ENCODE results near the gene NTM.

NTM gene

GRCh38 chr11:131746201-131746600 is 375.8 kb downstream of the NTM start:
- Histone ChIP-seq H3K27me3 (ENCODE audit: control insufficient read depth in 2 of 2, insufficient read depth in 2 of 2, low read length in 2 of 2) (no peaks in the 10 kb centered on the region), H3K27ac (ENCODE audit: low read depth in 2 of 2, low read length in 2 of 2) (no peak overlapping the region), H3K36me3 (ENCODE audit: control insufficient read depth in 2 of 2, insufficient read depth in 2 of 2, low read length in 2 of 2) (no peaks in the 10 kb centered on the region), H3K9ac (ENCODE audit: low read depth in 1 of 2, low read length in 2 of 2) (no peak overlapping the region), H3K4me3 (ENCODE audit: low read length in 2 of 2) (no peak overlapping the region), H3K4me1 (ENCODE audit: control insufficient read depth in 2 of 2, insufficient read depth in 2 of 2, low read length in 2 of 2) (no peaks in the 10 kb centered on the region), H3K9me3 (ENCODE audit: control insufficient read depth in 2 of 2, low read length in 2 of 2) (no peaks in the 10 kb centered on the region)

- H3K27ac ChIP-seq (ENCODE audit: low read depth in 2 of 2, low read length in 2 of 2) = no peak overlapping the region
- H3K4me3 ChIP-seq (ENCODE audit: low read length in 2 of 2) = no peak overlapping the region
- H3K4me1 ChIP-seq (ENCODE audit: control insufficient read depth in 2 of 2, insufficient read depth in 2 of 2, low read length in 2 of 2) = no peaks in the 10 kb centered on the region
- no peaks in the 10 kb centered on the region for H3K27me3 ChIP-seq (ENCODE audit: control insufficient read depth in 2 of 2, insufficient read depth in 2 of 2, low read length in 2 of 2)
- H3K36me3 ChIP-seq (ENCODE audit: control insufficient read depth in 2 of 2, insufficient read depth in 2 of 2, low read length in 2 of 2) = no peaks in the 10 kb centered on the region
- H3K9ac ChIP-seq (ENCODE audit: low read depth in 1 of 2, low read length in 2 of 2) = no peak overlapping the region
- no peaks in the 10 kb centered on the region for H3K9me3 ChIP-seq (ENCODE audit: control insufficient read depth in 2 of 2, low read length in 2 of 2)
Observed at GRCh38 chr11:131748151-131749050, 378.0 kb downstream of the NTM start.

GRCh38 chr11:131749101-131749500 is 378.7 kb downstream of the NTM start:
- Histone ChIP-seq H3K9ac (ENCODE audit: low read depth in 1 of 2, low read length in 2 of 2) (no peak overlapping the region), H3K4me1 (ENCODE audit: control insufficient read depth in 2 of 2, insufficient read depth in 2 of 2, low read length in 2 of 2) (no peaks in the 10 kb centered on the region), H3K27ac (ENCODE audit: low read depth in 2 of 2, low read length in 2 of 2) (no peak overlapping the region), H3K4me3 (ENCODE audit: low read length in 2 of 2) (no peak overlapping the region), H3K36me3 (ENCODE audit: control insufficient read depth in 2 of 2, insufficient read depth in 2 of 2, low read length in 2 of 2) (no peaks in the 10 kb centered on the region), H3K9me3 (ENCODE audit: control insufficient read depth in 2 of 2, low read length in 2 of 2) (no peaks in the 10 kb centered on the region), H3K27me3 (ENCODE audit: control insufficient read depth in 2 of 2, insufficient read depth in 2 of 2, low read length in 2 of 2) (no peaks in the 10 kb centered on the region)

- Histone ChIP-seq H3K4me1 (ENCODE audit: control insufficient read depth in 2 of 2, insufficient read depth in 2 of 2, low read length in 2 of 2) (no peaks in the 10 kb centered on the region), H3K4me3 (ENCODE audit: low read length in 2 of 2) (no peak overlapping the region), H3K27ac (ENCODE audit: low read depth in 2 of 2, low read length in 2 of 2) (no peak overlapping the region), H3K9me3 (ENCODE audit: control insufficient read depth in 2 of 2, low read length in 2 of 2) (no peaks in the 10 kb centered on the region), H3K9ac (ENCODE audit: low read depth in 1 of 2, low read length in 2 of 2) (no peak overlapping the region), H3K27me3 (ENCODE audit: control insufficient read depth in 2 of 2, insufficient read depth in 2 of 2, low read length in 2 of 2) (no peaks in the 10 kb centered on the region), H3K36me3 (ENCODE audit: control insufficient read depth in 2 of 2, insufficient read depth in 2 of 2, low read length in 2 of 2) (no peaks in the 10 kb centered on the region)
Observed at GRCh38 chr11:131750152-131750551, 379.7 kb downstream of the NTM start.

GRCh38 chr11:131750692-131751091 is 380.3 kb downstream of the NTM start:
- no peak overlapping the region for H3K9ac ChIP-seq (ENCODE audit: low read depth in 1 of 2, low read length in 2 of 2)
- H3K4me3 ChIP-seq (ENCODE audit: low read length in 2 of 2) = no peak overlapping the region
- no peaks in the 10 kb centered on the region for H3K36me3 ChIP-seq (ENCODE audit: control insufficient read depth in 2 of 2, insufficient read depth in 2 of 2, low read length in 2 of 2)
- H3K4me1 ChIP-seq (ENCODE audit: control insufficient read depth in 2 of 2, insufficient read depth in 2 of 2, low read length in 2 of 2) = no peaks in the 10 kb centered on the region
- no peak overlapping the region for H3K27ac ChIP-seq (ENCODE audit: low read depth in 2 of 2, low read length in 2 of 2)
- no peaks in the 10 kb centered on the region for H3K9me3 ChIP-seq (ENCODE audit: control insufficient read depth in 2 of 2, low read length in 2 of 2)
- H3K27me3 ChIP-seq (ENCODE audit: control insufficient read depth in 2 of 2, insufficient read depth in 2 of 2, low read length in 2 of 2) = no peaks in the 10 kb centered on the region

- no peak overlapping the region for H3K9ac ChIP-seq (ENCODE audit: low read depth in 1 of 2, low read length in 2 of 2)
- H3K27me3 ChIP-seq (ENCODE audit: control insufficient read depth in 2 of 2, insufficient read depth in 2 of 2, low read length in 2 of 2) = no peaks in the 10 kb centered on the region
- no peaks in the 10 kb centered on the region for H3K9me3 ChIP-seq (ENCODE audit: control insufficient read depth in 2 of 2, low read length in 2 of 2)
- H3K27ac ChIP-seq (ENCODE audit: low read depth in 2 of 2, low read length in 2 of 2) = no peak overlapping the region
- no peak overlapping the region for H3K4me3 ChIP-seq (ENCODE audit: low read length in 2 of 2)
- H3K36me3 ChIP-seq (ENCODE audit: control insufficient read depth in 2 of 2, insufficient read depth in 2 of 2, low read length in 2 of 2) = no peaks in the 10 kb centered on the region
- no peaks in the 10 kb centered on the region for H3K4me1 ChIP-seq (ENCODE audit: control insufficient read depth in 2 of 2, insufficient read depth in 2 of 2, low read length in 2 of 2)
Observed at GRCh38 chr11:131754671-131755070, 384.3 kb downstream of the NTM start.

- H3K27ac ChIP-seq (ENCODE audit: low read depth in 2 of 2, low read length in 2 of 2) = no peak overlapping the region
- H3K9me3 ChIP-seq (ENCODE audit: control insufficient read depth in 2 of 2, low read length in 2 of 2) = no peaks in the 10 kb centered on the region
Observed at GRCh38 chr11:131756479-131757110, 386.2 kb downstream of the NTM start.

GRCh38 chr11:131758726-131759125 is 388.3 kb downstream of the NTM start:
- Histone ChIP-seq H3K27ac (ENCODE audit: low read depth in 2 of 2, low read length in 2 of 2) (no peak overlapping the region), H3K4me1 (ENCODE audit: control insufficient read depth in 2 of 2, insufficient read depth in 2 of 2, low read length in 2 of 2) (no peaks in the 10 kb centered on the region), H3K9ac (ENCODE audit: low read depth in 1 of 2, low read length in 2 of 2) (no peak overlapping the region), H3K36me3 (ENCODE audit: control insufficient read depth in 2 of 2, insufficient read depth in 2 of 2, low read length in 2 of 2) (no peaks in the 10 kb centered on the region), H3K27me3 (ENCODE audit: control insufficient read depth in 2 of 2, insufficient read depth in 2 of 2, low read length in 2 of 2) (no peaks in the 10 kb centered on the region), H3K4me3 (ENCODE audit: low read length in 2 of 2) (no peak overlapping the region), H3K9me3 (ENCODE audit: control insufficient read depth in 2 of 2, low read length in 2 of 2) (no peaks in the 10 kb centered on the region)

More at GRCh38 chr11:131756479-131757110, 386.2 kb downstream of the NTM start:
- Histone ChIP-seq H3K27me3 (ENCODE audit: control insufficient read depth in 2 of 2, insufficient read depth in 2 of 2, low read length in 2 of 2) (no peaks in the 10 kb centered on the region), H3K9ac (ENCODE audit: low read depth in 1 of 2, low read length in 2 of 2) (no peak overlapping the region), H3K4me1 (ENCODE audit: control insufficient read depth in 2 of 2, insufficient read depth in 2 of 2, low read length in 2 of 2) (no peaks in the 10 kb centered on the region), H3K36me3 (ENCODE audit: control insufficient read depth in 2 of 2, insufficient read depth in 2 of 2, low read length in 2 of 2) (no peaks in the 10 kb centered on the region), H3K4me3 (ENCODE audit: low read length in 2 of 2) (no peak overlapping the region)

- Histone ChIP-seq H3K27ac (ENCODE audit: low read depth in 2 of 2, low read length in 2 of 2) (no peak overlapping the region), H3K9ac (ENCODE audit: low read depth in 1 of 2, low read length in 2 of 2) (no peak overlapping the region), H3K4me1 (ENCODE audit: control insufficient read depth in 2 of 2, insufficient read depth in 2 of 2, low read length in 2 of 2) (no peaks in the 10 kb centered on the region), H3K9me3 (ENCODE audit: control insufficient read depth in 2 of 2, low read length in 2 of 2) (no peaks in the 10 kb centered on the region), H3K4me3 (ENCODE audit: low read length in 2 of 2) (no peak overlapping the region), H3K27me3 (ENCODE audit: control insufficient read depth in 2 of 2, insufficient read depth in 2 of 2, low read length in 2 of 2) (no peaks in the 10 kb centered on the region), H3K36me3 (ENCODE audit: control insufficient read depth in 2 of 2, insufficient read depth in 2 of 2, low read length in 2 of 2) (no peaks in the 10 kb centered on the region)
Observed at GRCh38 chr11:131759140-131759539, 388.7 kb downstream of the NTM start.

Measured in mucosa of rectum (tissue), 2 donors.